HG03342 (cell line): Measurements from ENCODE around the gene GGT1.
"Not testable (repeated sequence)": the region's sequence is repeated elsewhere in the genome, so short reads cannot be mapped to it uniquely, and the experiment has no call there.

Experiments
- ATAC-seq: cut with Tn5 transposase; IDR thresholded peaks from one replicate; pipeline ENCODE4 v1.9.1; 2021; ENCODE audit warnings: mild to moderate bottlenecking, moderate library complexity; ENCODE audit not compliant: unreplicated experiment

The GGT1 gene

DNA sequence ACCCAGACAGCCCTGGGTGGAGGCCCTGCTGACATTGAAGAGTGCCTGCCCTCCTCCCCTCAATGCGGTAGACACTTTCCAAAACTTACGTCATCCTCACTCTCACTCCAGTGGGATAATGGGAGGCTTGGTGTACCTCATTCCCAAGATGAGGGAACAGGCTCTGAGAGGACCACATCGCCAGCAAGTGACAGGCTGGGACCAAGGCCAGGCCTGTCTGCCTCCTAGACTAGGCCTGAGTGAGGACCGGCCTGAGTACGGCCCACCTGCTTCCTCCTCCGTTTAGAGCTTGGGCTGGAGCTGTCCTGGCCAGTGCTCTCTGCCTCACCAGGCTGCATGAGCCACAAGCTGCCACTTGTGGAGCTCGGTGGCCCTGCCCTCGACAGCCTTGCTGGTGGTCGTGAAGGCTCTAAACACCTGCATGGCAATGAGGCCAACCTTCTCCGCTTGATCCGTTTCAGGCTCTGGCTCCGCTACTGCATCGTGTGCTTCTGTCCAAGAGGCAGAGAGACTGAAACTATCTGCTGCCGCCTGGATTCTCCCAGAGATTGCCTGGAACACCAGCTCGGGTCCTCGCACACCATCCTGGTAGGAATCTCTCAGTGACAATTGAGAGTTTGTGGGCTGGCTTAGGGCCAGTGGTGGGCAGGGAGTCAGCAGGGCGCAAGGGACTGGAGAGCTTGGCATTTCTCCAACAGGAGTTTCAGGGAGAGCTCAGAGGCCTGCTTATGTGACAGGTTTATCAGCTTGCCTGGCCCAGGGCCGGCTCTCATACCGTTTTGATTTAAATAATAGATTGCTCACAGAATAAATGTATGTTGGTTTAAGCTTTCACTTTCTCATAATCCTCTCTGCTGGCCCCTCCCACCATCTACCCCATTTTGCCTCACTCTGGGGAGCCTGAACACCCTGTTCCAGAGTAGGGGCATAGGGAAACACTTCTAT, 19.5 kb upstream of the GGT1 start:
- ATAC-seq = no peak

DNA sequence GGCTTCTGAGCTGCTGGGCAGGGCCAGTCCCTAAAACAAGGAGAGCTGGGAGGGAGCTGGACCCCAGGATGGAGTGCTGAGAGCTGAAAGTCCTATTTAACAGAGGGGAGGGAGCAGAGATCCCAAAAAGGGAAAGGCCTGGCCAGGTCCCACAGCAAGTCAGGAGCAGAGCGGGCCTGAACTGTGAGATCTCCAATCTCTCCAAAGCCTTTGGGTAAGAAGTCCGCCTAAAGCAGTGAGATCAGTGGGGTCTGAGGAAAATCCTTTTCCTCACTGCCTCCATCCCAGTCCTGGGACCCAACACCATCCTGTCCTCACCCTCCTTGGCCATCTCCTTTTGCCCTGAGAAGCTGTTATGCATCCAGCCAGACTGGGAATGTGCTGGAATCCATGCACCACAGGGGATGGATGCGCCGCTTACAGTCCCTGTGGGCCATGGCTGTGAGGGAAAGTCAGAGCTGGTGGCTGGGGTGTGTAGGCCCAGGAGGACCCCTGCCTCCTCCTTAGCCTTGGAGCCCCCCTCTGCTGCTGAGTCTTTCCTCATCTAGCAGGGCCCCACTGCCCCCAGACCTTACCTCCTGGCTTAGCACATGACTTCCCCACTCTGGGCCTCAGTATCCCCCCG, 18.7 kb upstream of the GGT1 start:
- no peak for ATAC-seq

DNA sequence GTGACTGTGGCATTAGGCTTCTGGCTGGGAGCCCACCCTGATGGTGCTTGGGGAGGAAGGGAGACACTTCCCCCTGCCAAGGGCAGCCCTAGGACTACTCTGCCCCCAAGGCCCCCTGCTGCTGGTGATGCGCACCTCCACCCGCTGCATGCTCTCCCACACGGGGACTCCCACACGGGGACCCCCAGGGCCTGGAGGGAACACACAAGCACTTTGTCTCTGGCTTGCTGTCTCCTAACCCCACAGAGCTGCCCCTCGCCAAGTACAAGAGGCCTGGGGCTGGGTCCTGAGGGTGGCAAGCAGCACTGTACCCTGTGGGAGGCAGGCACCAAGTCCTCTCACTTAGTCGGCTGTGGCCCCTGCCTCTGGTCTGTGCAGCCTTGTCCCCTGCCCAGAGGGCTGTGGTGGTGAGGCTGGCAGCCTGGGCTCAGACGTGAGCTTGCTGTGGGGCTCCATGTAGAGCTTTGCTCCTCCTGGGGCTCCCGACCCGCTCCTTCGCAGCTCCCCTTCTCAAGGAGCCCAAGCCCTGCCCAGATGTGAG, 18.1 kb upstream of the GGT1 start:
- ATAC-seq = no peak

- no peak for ATAC-seq
These were observed 17.5 kb upstream of the GGT1 start for GRCh38 chr22:24585461-24585860.

GRCh38 chr22:24585927-24586546, 17.0 kb upstream of the GGT1 start:
- no peak for ATAC-seq

- no peak for ATAC-seq
These were observed 15.7 kb upstream of the GGT1 start for GRCh38 chr22:24587251-24587650.

DNA sequence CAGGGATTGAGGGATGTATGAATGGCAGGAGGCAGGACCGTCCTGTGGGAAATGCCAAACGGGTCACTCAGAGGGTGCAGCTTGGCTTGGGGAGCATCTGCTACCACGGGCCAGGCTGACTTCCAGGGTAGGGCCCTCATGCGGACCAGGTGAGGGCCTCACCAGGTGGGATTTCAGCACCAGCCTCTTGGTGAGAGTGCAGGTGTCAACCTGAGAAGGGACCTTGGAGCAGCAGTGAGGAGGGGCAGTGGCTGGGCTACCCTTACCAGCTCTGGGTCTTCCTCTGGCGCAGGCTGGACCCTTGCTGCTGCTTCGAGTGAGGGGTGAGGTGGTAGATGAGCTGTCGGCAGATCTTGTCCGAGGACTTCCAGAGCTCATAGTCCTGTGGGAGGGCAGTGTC, 15.0 kb upstream of the GGT1 start:
- no peak for ATAC-seq

- no peak for ATAC-seq
These were observed 14.6 kb upstream of the GGT1 start for GRCh38 chr22:24588381-24588756.

DNA sequence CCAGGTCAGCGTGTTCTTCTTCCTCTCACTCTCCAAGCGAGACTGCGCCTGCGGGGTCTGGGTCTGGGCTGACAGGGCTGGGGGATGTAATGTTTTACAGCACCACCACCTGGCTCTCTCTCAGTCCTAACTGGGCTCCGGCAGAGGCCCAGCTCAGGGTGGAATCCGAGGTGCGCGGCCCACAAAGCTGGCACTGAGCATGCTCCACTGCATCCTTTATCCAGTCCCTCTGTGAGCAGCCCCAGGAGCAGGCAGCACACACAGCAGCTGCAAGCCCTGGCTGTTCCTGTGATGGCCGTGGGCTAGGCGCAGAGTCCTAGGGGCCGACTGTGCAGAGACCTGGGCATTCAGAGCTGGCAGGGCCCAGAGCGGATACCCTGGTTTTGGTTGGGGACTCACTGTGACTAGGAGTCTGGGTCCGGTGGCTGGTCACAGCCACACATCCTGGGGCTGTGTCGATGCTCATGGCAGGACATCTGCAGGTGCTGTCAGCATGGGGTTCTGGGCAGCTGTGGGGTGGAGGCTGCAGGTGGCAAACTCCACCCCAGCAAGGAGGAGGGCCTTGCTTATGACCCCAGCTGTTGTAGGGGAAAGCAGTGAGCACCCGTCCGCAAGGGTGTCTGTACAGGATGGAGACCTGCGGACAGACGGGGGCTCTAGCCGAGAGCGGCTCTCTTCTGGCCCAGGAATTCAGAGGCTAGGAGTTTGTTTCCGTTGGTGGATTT, 14.1 kb upstream of the GGT1 start:
- ATAC-seq = no peak

- no peak for ATAC-seq
These were observed 13.4 kb upstream of the GGT1 start for GRCh38 chr22:24589518-24590030.

- no peak for ATAC-seq
These were observed 12.3 kb upstream of the GGT1 start for GRCh38 chr22:24590596-24591173.

DNA sequence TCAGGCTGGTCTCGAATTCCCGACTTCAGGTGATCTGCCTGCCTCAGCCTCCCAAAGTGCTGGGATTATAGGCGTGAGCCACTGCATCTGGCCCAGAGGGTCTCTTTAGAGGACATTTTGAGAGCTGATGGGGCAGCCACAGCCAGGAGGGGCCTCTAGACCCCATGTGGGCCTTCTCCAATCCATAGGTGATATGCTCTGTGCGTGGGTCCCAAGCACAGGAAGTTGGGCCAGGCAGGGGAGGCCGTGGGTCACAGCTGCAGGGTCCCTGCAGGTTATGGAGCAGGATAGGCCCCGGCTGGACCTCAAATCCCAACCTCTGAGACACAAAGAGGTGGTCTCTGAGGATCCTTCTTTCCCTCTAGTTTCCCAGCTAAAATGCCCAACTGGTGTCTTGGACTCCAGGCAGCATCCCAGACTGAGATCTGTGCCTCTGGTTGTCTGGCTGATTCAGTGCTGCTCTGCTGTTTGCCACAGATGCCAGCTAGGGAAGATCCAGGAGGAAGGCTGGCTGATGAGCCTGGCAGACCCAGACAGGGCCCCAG, 11.6 kb upstream of the GGT1 start:
- ATAC-seq = no peak

GRCh38 chr22:24592058-24592850, 10.7 kb upstream of the GGT1 start:
- no peak for ATAC-seq

DNA sequence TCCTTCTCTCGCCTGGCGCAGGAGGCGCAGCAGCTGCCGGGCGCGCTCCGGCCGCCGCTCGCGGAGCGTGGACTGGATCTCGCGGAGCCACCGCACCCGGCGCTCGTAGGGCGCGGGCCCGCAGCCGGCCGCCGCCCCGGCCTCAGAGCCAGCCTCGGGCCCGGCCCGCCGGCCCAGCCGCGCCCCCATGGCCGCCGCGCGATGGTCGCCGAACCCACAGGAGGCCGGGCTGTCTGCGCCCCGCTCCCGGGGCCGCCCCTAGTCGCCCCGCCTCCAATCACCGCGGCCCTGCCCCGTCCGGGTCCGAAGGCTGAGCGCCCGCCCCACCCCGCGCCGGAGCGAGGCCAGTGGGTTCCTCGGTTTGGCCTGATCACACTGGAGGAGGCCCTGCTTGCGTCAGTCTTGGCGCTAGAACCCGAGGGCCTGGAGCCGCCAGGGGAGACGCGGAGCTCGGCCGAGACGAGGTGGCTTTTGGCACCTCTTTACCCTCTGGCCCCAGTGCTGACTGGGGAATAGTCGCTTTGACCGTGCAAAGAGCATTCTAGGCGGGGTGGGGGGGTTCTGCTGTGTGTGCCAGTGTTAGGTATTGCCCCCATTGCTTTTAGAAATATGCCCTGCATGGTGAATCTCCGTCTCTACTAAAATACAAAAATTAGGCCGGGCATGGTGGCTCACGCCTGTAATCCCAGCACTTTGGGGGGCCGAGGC, 10.0 kb upstream of the GGT1 start, which contains the start of gene LRRC75B:
Gene LRRC75B, minus strand, starts transcription at position 223 of the 708 bp plus-strand sequence. Its CDS starts 34 bp downstream, at position 189.
- ATAC-seq = no peak

GRCh38 chr22:24593559-24593835, 9.5 kb upstream of the GGT1 start:
- not testable (repeated sequence) for ATAC-seq

DNA sequence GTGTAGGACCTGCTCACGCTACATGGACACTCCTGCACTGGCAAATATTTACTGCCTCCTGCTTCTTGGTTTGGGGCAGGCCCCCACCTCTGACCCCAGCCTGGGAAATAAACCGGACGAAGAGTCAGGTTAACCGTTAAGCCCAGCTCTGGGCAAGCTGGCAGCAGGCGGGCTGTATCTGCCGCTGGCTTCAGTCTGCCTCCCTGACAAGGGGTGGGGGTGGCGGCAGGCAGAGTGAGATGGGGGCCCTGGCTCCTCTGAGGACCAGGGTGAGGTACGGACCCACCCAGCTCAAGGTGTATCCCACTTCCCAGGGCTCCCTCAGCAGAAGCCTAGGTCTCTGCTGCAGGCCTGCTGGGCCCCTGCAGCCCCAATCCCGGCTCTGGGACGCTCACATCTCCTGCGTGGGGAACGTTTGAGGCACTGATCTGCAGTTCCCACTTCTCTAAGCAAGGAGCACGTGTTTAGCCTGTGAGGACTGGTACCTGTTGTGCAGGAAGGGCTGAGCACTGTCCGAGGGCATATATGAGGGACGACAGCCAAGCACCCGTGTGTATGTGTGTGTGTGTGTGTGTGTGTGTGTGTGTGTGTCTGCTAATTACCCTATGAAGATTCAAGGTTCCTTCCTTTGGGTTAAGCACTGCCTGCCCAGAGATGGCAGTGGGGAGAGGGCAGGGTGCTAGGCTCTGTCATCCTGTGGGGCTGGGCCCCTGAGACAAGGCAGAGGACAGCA, 9.0 kb upstream of the GGT1 start:
- no peak for ATAC-seq

- ATAC-seq = no peak
These were observed 8.3 kb upstream of the GGT1 start for GRCh38 chr22:24594569-24595120.

GRCh38 chr22:24595228-24595627, 7.8 kb upstream of the GGT1 start:
- no peak for ATAC-seq
